H1 (cell line): ENCODE results near the gene GLT8D2. TPM values are rescaled to one million over a fixed set of nuclear protein-coding genes. Genes with fewer than 3 reads are reported as not detected.

Source experiments
- CHD2 ChIP-seq: IDR thresholded peaks from 2 replicates; pipeline ENCODE4 v1.6.1; 2012; ENCODE audit warnings: low read length, improper control_type of control experiment
- CTBP2 ChIP-seq: IDR thresholded peaks from 2 replicates; pipeline ENCODE4 v1.7.0; 2011; ENCODE audit warnings: borderline replicate concordance, mild to moderate bottlenecking, moderate library complexity, mixed read lengths, low read length; ENCODE audit not compliant: insufficient read depth, insufficient read length
- FOSL1 ChIP-seq: IDR thresholded peaks from 2 replicates; pipeline ENCODE4 v1.6.1; 2011; ENCODE audit warnings: mild to moderate bottlenecking, low read depth, low read length, moderate library complexity; ENCODE audit not compliant: insufficient read depth
- KDM4A ChIP-seq: IDR thresholded peaks from one replicate; pipeline ENCODE4 v1.7.1; 2012; ENCODE audit warnings: low read depth, mild to moderate bottlenecking, moderate library complexity, low read length, inconsistent platforms; ENCODE audit not compliant: severe bottlenecking
- KDM5A ChIP-seq: fragments of 200-600 bp; IDR thresholded peaks from 2 replicates; pipeline ENCODE4 v1.7.1; 2012; ENCODE audit warnings: mild to moderate bottlenecking, low read length, inconsistent platforms, mixed read lengths
- SP2 ChIP-seq: IDR thresholded peaks from 2 replicates; pipeline ENCODE4 v1.6.1; 2012; ENCODE audit warnings: mild to moderate bottlenecking, low read length, inconsistent platforms
- TEAD4 ChIP-seq: IDR thresholded peaks from 2 replicates; pipeline ENCODE4 v1.6.1; 2012; ENCODE audit warnings: low read depth, low read length, inconsistent platforms, mixed read lengths
- polyA plus RNA-seq, 7 experiments: library from polyadenylated mRNA; depleted of rRNA in 3 of 7; stranded (reverse) in 5 of 7; unstranded in 2 of 7; fragments of >200 nt in 5 of 7; fragments of 200-250 nt in 2 of 7; gene quantifications; 1 replicate in 5 of 7; 2 replicates in 1 of 7; 4 replicates in 1 of 7; pipeline versions ENCODE4 v1.2.1 to v1.2.3, GENCODE V29; 2011 to 2013; ENCODE audit warnings: missing spikeins in 2 of 7, mixed read lengths in 2 of 7
- total RNA-seq: library from RNA; stranded (reverse); fragmentation: NEBNext Ultra II Directional; extraction: Animal tissue kit (Norgen Biotek cat#: 25700); gene quantifications from 2 replicates; pipeline ENCODE4 v1.2.1, GENCODE V29; 2021
- TF ChIP-seq, protein P1 (sequence below): fragments of 300-600 bp; sonication (generic); IDR thresholded peaks from 2 replicates; pipeline ENCODE4 v1.7.1; 2012; ENCODE audit warnings: low read length, moderate library complexity, mild to moderate bottlenecking, inconsistent platforms; ENCODE audit not compliant: insufficient replicate concordance
- TF ChIP-seq, protein P2 (sequence below), 3 experiments: IDR thresholded peaks; 1 replicate in 2 of 3; 2 replicates in 1 of 3; pipeline versions ENCODE4 v1.5.1 to v1.6.1; 2011; ENCODE audit warnings: low read length in 3 of 3, mild to moderate bottlenecking in 3 of 3, inconsistent platforms in 2 of 3, low read depth in 1 of 3, moderate library complexity in 1 of 3; ENCODE audit not compliant: insufficient read depth in 1 of 3; ENCODE audit errors: control extremely low read depth in 1 of 3

Gene GLT8D2
- total and polyA plus RNA-seq, 2 of the 8 experiments (the other 6 are each of a cell fraction or from before 2014, with no cell fraction given) = 6.8 to 9.8 TPM

DNA sequence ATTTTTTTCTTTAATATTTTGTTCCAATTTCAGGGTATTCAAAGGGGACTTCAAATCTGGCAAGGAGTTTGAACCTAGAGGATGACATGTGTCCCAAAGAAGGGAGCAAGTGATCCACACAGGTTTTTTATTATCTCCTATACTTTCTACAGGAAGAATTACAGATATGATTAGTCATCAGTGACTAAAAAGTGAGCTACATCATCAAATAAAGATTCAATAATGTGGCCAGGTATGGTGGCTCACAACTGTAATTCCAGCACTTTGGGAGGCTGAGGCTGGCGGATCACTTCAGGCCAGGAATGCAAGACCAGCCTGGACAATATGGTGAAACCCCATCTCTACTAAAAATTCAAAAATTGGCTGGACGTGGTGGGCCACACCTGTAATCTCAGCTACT lies 24.2 kb downstream of the GLT8D2 start (continued):
- TF ChIP-seq, protein P1, sequence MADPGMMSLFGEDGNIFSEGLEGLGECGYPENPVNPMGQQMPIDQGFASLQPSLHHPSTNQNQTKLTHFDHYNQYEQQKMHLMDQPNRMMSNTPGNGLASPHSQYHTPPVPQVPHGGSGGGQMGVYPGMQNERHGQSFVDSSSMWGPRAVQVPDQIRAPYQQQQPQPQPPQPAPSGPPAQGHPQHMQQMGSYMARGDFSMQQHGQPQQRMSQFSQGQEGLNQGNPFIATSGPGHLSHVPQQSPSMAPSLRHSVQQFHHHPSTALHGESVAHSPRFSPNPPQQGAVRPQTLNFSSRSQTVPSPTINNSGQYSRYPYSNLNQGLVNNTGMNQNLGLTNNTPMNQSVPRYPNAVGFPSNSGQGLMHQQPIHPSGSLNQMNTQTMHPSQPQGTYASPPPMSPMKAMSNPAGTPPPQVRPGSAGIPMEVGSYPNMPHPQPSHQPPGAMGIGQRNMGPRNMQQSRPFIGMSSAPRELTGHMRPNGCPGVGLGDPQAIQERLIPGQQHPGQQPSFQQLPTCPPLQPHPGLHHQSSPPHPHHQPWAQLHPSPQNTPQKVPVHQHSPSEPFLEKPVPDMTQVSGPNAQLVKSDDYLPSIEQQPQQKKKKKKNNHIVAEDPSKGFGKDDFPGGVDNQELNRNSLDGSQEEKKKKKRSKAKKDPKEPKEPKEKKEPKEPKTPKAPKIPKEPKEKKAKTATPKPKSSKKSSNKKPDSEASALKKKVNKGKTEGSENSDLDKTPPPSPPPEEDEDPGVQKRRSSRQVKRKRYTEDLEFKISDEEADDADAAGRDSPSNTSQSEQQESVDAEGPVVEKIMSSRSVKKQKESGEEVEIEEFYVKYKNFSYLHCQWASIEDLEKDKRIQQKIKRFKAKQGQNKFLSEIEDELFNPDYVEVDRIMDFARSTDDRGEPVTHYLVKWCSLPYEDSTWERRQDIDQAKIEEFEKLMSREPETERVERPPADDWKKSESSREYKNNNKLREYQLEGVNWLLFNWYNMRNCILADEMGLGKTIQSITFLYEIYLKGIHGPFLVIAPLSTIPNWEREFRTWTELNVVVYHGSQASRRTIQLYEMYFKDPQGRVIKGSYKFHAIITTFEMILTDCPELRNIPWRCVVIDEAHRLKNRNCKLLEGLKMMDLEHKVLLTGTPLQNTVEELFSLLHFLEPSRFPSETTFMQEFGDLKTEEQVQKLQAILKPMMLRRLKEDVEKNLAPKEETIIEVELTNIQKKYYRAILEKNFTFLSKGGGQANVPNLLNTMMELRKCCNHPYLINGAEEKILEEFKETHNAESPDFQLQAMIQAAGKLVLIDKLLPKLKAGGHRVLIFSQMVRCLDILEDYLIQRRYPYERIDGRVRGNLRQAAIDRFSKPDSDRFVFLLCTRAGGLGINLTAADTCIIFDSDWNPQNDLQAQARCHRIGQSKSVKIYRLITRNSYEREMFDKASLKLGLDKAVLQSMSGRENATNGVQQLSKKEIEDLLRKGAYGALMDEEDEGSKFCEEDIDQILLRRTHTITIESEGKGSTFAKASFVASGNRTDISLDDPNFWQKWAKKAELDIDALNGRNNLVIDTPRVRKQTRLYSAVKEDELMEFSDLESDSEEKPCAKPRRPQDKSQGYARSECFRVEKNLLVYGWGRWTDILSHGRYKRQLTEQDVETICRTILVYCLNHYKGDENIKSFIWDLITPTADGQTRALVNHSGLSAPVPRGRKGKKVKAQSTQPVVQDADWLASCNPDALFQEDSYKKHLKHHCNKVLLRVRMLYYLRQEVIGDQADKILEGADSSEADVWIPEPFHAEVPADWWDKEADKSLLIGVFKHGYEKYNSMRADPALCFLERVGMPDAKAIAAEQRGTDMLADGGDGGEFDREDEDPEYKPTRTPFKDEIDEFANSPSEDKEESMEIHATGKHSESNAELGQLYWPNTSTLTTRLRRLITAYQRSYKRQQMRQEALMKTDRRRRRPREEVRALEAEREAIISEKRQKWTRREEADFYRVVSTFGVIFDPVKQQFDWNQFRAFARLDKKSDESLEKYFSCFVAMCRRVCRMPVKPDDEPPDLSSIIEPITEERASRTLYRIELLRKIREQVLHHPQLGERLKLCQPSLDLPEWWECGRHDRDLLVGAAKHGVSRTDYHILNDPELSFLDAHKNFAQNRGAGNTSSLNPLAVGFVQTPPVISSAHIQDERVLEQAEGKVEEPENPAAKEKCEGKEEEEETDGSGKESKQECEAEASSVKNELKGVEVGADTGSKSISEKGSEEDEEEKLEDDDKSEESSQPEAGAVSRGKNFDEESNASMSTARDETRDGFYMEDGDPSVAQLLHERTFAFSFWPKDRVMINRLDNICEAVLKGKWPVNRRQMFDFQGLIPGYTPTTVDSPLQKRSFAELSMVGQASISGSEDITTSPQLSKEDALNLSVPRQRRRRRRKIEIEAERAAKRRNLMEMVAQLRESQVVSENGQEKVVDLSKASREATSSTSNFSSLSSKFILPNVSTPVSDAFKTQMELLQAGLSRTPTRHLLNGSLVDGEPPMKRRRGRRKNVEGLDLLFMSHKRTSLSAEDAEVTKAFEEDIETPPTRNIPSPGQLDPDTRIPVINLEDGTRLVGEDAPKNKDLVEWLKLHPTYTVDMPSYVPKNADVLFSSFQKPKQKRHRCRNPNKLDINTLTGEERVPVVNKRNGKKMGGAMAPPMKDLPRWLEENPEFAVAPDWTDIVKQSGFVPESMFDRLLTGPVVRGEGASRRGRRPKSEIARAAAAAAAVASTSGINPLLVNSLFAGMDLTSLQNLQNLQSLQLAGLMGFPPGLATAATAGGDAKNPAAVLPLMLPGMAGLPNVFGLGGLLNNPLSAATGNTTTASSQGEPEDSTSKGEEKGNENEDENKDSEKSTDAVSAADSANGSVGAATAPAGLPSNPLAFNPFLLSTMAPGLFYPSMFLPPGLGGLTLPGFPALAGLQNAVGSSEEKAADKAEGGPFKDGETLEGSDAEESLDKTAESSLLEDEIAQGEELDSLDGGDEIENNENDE = no peak
- no peak for TF ChIP-seq KDM5A
- no peak for TF ChIP-seq FOSL1
- no peak for TF ChIP-seq SP2
- no peak for TF ChIP-seq CHD2
- no peak for TF ChIP-seq CTBP2
- TF ChIP-seq KDM4A = no peak
- TF ChIP-seq TEAD4 = no peak
- TF ChIP-seq, protein P2, sequence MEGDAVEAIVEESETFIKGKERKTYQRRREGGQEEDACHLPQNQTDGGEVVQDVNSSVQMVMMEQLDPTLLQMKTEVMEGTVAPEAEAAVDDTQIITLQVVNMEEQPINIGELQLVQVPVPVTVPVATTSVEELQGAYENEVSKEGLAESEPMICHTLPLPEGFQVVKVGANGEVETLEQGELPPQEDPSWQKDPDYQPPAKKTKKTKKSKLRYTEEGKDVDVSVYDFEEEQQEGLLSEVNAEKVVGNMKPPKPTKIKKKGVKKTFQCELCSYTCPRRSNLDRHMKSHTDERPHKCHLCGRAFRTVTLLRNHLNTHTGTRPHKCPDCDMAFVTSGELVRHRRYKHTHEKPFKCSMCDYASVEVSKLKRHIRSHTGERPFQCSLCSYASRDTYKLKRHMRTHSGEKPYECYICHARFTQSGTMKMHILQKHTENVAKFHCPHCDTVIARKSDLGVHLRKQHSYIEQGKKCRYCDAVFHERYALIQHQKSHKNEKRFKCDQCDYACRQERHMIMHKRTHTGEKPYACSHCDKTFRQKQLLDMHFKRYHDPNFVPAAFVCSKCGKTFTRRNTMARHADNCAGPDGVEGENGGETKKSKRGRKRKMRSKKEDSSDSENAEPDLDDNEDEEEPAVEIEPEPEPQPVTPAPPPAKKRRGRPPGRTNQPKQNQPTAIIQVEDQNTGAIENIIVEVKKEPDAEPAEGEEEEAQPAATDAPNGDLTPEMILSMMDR (IDR thresholded peaks at IDR 0.05; ENCODE audit: control extremely low read depth in 1 of 3, insufficient read depth in 1 of 3, low read depth in 1 of 3, low read length in 3 of 3) = no peak
